Activated CD4-positive, alpha-beta T cell treated with anti-CD3 and anti-CD28 coated beads, Interleukin-2, amount 10 ng/mL, durations not matched to agents 7 days and 5 days (primary cell): ENCODE measurements around the gene MANSC1. TPM values are rescaled to one million over a fixed set of nuclear protein-coding genes. Genes with fewer than 3 reads are reported as not detected.
"Not testable (repeated sequence)": the region's sequence is repeated elsewhere in the genome, so short reads cannot be mapped to it uniquely, and the experiment has no call there.

Source experiments
- CTCF ChIA-PET: fragments of 350-600 bp; sonication (Branson Sonifier 250); formaldehyde crosslinking; loops from one replicate; lab custom pipeline; 2021; ENCODE audit warnings: antibody characterized with exemption; lab: Charles Lee
- POLR2A ChIA-PET: fragments of 350-600 bp; sonication (Branson Sonifier 250); formaldehyde crosslinking; loops from one replicate; lab custom pipeline; 2021; ENCODE audit warnings: antibody characterized with exemption; lab: Charles Lee
- DNase-seq: peaks from one replicate; pipeline ENCODE4 v3.0.0-alpha.2; 2020
- H3K27ac Mint-ChIP-seq: one replicate; pipeline ENCODE4 v1.8.0; 2021; ENCODE audit warnings: mild to moderate bottlenecking, moderate library complexity, mixed read lengths
- H3K27me3 Mint-ChIP-seq: one replicate; pipeline ENCODE4 v1.8.0; 2021; ENCODE audit warnings: mixed read lengths
- H3K36me3 Mint-ChIP-seq: one replicate; pipeline ENCODE4 v1.8.0; 2021; ENCODE audit warnings: low read depth, mixed read lengths
- H3K4me1 Mint-ChIP-seq: one replicate; pipeline ENCODE4 v1.8.0; 2021; ENCODE audit warnings: mixed read lengths
- H3K4me3 Mint-ChIP-seq: one replicate; pipeline ENCODE4 v1.8.0; 2021; ENCODE audit warnings: mild to moderate bottlenecking, moderate library complexity, mixed read lengths
- H3K9me3 Mint-ChIP-seq: one replicate; pipeline ENCODE4 v1.8.0; 2021; ENCODE audit warnings: mixed read lengths
- total RNA-seq, 2 experiments: library from RNA; stranded (reverse); gene quantifications; one replicate each; pipeline ENCODE4 v1.2.3, GENCODE V29; 2021

MANSC1 gene
- total RNA-seq, 2 experiments from 2014 or later: 0.25 to 0.27 TPM

GRCh38 chr12:12333407-12334366 lies 16.4 kb downstream of the MANSC1 start:
- H3K4me3 Mint-ChIP-seq: no peak overlapping the region
- H3K27ac Mint-ChIP-seq: no peak overlapping the region
- H3K9me3 Mint-ChIP-seq: no peaks in the 10 kb centered on the region
- no peaks in the 10 kb centered on the region for H3K36me3 Mint-ChIP-seq
- ChIA-PET CTCF (interaction anchor here (0.6 to 1.1 kb wide), 4 partner anchors 12 to 669 kb away, joined by 3 to 4 read pairs (median 4); no protein-coding TSS in a partner anchor), POLR2A (interaction anchor here (0.7 kb wide), 1 partner anchor 1820 kb away, joined by 4 read pairs; no protein-coding TSS in a partner anchor)
- DNase-seq: no peak
- peaks cover 29% of the 10 kb centered on the region for H3K4me1 Mint-ChIP-seq
- H3K27me3 Mint-ChIP-seq: peaks cover 8% of the 10 kb centered on the region

GRCh38 chr12:12331896-12332295 lies 18.1 kb downstream of the MANSC1 start:
- DNase-seq: no peak
- Mint-ChIP-seq H3K4me3 (no peak overlapping the region), H3K27me3 (peaks cover 8% of the 10 kb centered on the region), H3K36me3 (no peaks in the 10 kb centered on the region), H3K27ac (no peak overlapping the region), H3K9me3 (no peaks in the 10 kb centered on the region), H3K4me1 (peaks cover 28% of the 10 kb centered on the region)
- ChIA-PET POLR2A (no interaction called here), CTCF (no interaction called here)

- no peak for DNase-seq
- ChIA-PET CTCF (no interaction called here), POLR2A (no interaction called here)
- no peak overlapping the region for H3K27ac Mint-ChIP-seq
- H3K9me3 Mint-ChIP-seq: no peaks in the 10 kb centered on the region
- no peak overlapping the region for H3K4me3 Mint-ChIP-seq
- H3K4me1 Mint-ChIP-seq: peaks cover 28% of the 10 kb centered on the region
- peaks cover 8% of the 10 kb centered on the region for H3K27me3 Mint-ChIP-seq
- H3K36me3 Mint-ChIP-seq: no peaks in the 10 kb centered on the region
These were observed 18.7 kb downstream of the MANSC1 start for GRCh38 chr12:12331244-12331771.

- Mint-ChIP-seq H3K36me3 (no peaks in the 10 kb centered on the region), H3K4me1 (peaks cover 7% of the 10 kb centered on the region), H3K27ac (no peak overlapping the region), H3K9me3 (no peaks in the 10 kb centered on the region), H3K4me3 (no peak overlapping the region), H3K27me3 (peaks cover 8% of the 10 kb centered on the region)
- CTCF ChIA-PET: interaction anchor here (0.9 to 1.4 kb wide), 6 partner anchors 12 to 215 kb away, joined by 3 to 4 read pairs (median 3); partner anchors contain the start of gene BORCS5
- DNase-seq: peak; percentile 54
- POLR2A ChIA-PET: no interaction called here
These were observed 22.2 kb downstream of the MANSC1 start for GRCh38 chr12:12327802-12328201.

GRCh38 chr12:12326262-12326661 lies 23.8 kb downstream of the MANSC1 start:
- ChIA-PET POLR2A (no interaction called here), CTCF (interaction anchor here (1.3 kb wide), 1 partner anchor 154 kb away, joined by 3 read pairs; no protein-coding TSS in a partner anchor)
- Mint-ChIP-seq H3K36me3 (no peaks in the 10 kb centered on the region), H3K4me1 (peaks cover 10% of the 10 kb centered on the region), H3K9me3 (peaks cover 2% of the 10 kb centered on the region), H3K27me3 (peaks cover 10% of the 10 kb centered on the region), H3K27ac (no peak overlapping the region), H3K4me3 (no peak overlapping the region)
- DNase-seq: no peak

GRCh38 chr12:12323591-12323990 lies 26.5 kb downstream of the MANSC1 start:
- DNase-seq: no peak
- Mint-ChIP-seq H3K27ac (no peak overlapping the region), H3K36me3 (no peaks in the 10 kb centered on the region), H3K27me3 (peaks cover 7% of the 10 kb centered on the region), H3K9me3 (peaks cover 2% of the 10 kb centered on the region), H3K4me1 (peaks cover 10% of the 10 kb centered on the region), H3K4me3 (no peak overlapping the region)
- ChIA-PET CTCF (interaction anchor here (0.6 to 1.0 kb wide), 3 partner anchors 21 to 229 kb away, joined by 3 read pairs; no protein-coding TSS in a partner anchor), POLR2A (no interaction called here)

GRCh38 chr12:12323118-12323517 lies 26.9 kb downstream of the MANSC1 start:
- Mint-ChIP-seq H3K27me3 (peaks cover 7% of the 10 kb centered on the region), H3K4me3 (no peak overlapping the region), H3K9me3 (peaks cover 2% of the 10 kb centered on the region), H3K4me1 (peaks cover 10% of the 10 kb centered on the region), H3K27ac (no peak overlapping the region), H3K36me3 (no peaks in the 10 kb centered on the region)
- DNase-seq: no peak
- CTCF ChIA-PET: interaction anchor here (0.6 to 1.0 kb wide), 2 partner anchors 22 to 223 kb away, joined by 3 read pairs; no protein-coding TSS in a partner anchor
- POLR2A ChIA-PET: no interaction called here

- H3K36me3 Mint-ChIP-seq: no peaks in the 10 kb centered on the region
- no peak overlapping the region for H3K27ac Mint-ChIP-seq
- peaks cover 3% of the 10 kb centered on the region for H3K4me1 Mint-ChIP-seq
- ChIA-PET POLR2A (no interaction called here), CTCF (interaction anchor here (0.6 kb wide), 1 partner anchor 850 kb away, joined by 3 read pairs; no protein-coding TSS in a partner anchor)
- no peak for DNase-seq
- no peak overlapping the region for H3K4me3 Mint-ChIP-seq
- H3K27me3 Mint-ChIP-seq: peaks cover 7% of the 10 kb centered on the region
- H3K9me3 Mint-ChIP-seq: peaks cover 2% of the 10 kb centered on the region
These were observed 30.4 kb downstream of the MANSC1 start for GRCh38 chr12:12319451-12320183.

GRCh38 chr12:12315838-12316237 lies 34.2 kb downstream of the MANSC1 start:
- Mint-ChIP-seq H3K27ac (no peak overlapping the region), H3K4me3 (no peak overlapping the region), H3K9me3 (no peaks in the 10 kb centered on the region), H3K36me3 (no peaks in the 10 kb centered on the region), H3K4me1 (no peaks in the 10 kb centered on the region), H3K27me3 (peaks cover 4% of the 10 kb centered on the region)
- ChIA-PET POLR2A (no interaction called here), CTCF (no interaction called here)
- no peak for DNase-seq

GRCh38 chr12:12310695-12311094 lies 39.3 kb downstream of the MANSC1 start:
- H3K4me3 Mint-ChIP-seq, H3K9me3 Mint-ChIP-seq, H3K4me1 Mint-ChIP-seq, POLR2A ChIA-PET, DNase-seq, H3K36me3 Mint-ChIP-seq, H3K27me3 Mint-ChIP-seq, H3K27ac Mint-ChIP-seq: not testable (repeated sequence)
- CTCF ChIA-PET: interaction anchor here (0.6 kb wide), 1 partner anchor 18 kb away, joined by 3 read pairs; no protein-coding TSS in a partner anchor

- no peaks in the 10 kb centered on the region for H3K4me1 Mint-ChIP-seq
- ChIA-PET POLR2A (no interaction called here), CTCF (interaction anchor here (0.6 kb wide), 3 partner anchors 431 to 682 kb away, joined by 3 to 4 read pairs (median 3); no protein-coding TSS in a partner anchor)
- H3K9me3 Mint-ChIP-seq: peaks cover 6% of the 10 kb centered on the region
- peaks cover 11% of the 10 kb centered on the region for H3K27me3 Mint-ChIP-seq
- no peaks in the 10 kb centered on the region for H3K36me3 Mint-ChIP-seq
- no peak overlapping the region for H3K4me3 Mint-ChIP-seq
- no peak for DNase-seq
- H3K27ac Mint-ChIP-seq: no peak overlapping the region
These were observed 44.3 kb downstream of the MANSC1 start for GRCh38 chr12:12305568-12306300.

GRCh38 chr12:12302976-12303375 lies 47.1 kb downstream of the MANSC1 start:
- ChIA-PET POLR2A (interaction anchor here (0.7 kb wide), 1 partner anchor 754 kb away, joined by 4 read pairs; no protein-coding TSS in a partner anchor), CTCF (interaction anchor here (0.6 kb wide), 1 partner anchor 578 kb away, joined by 3 read pairs; no protein-coding TSS in a partner anchor)
- Mint-ChIP-seq H3K4me3 (no peak overlapping the region), H3K9me3 (peaks cover 6% of the 10 kb centered on the region), H3K27me3 (peaks cover 13% of the 10 kb centered on the region), H3K27ac (no peak overlapping the region), H3K36me3 (no peaks in the 10 kb centered on the region), H3K4me1 (no peaks in the 10 kb centered on the region)
- no peak for DNase-seq
